ENCODE measurements around the gene PPIAL4G. TPM values are rescaled to one million over a fixed set of nuclear protein-coding genes. Genes with fewer than 3 reads are reported as not detected.

The PPIAL4G gene
- total RNA-seq, result 0.46 TPM

DNA sequence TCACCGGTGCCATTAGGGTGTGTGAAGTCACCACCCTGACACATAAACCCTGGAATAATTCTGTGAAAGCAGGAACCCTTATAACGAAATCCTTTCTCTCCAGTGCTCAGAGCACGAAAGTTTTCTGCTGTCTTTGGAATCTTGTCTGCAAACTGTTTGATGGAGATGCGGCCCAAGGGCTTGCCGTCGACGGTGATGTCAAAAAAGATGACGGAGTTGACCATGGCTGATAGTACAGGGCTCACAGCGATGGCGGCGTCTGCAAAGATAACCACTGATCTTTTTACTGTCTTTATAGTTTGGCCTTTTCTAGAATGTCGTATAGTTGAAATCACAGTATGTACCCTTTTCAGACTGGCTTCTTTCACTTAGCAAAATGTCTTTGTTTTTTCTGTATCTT is at the start of gene PPIAL4G:
Gene PPIAL4G, minus strand, starts transcription at position 274 of the 400 bp plus-strand sequence. Its CDS starts 50 bp downstream, at position 224.

Small RNA genes within 50 kb of the gene (small RNA-seq; reads per million reads assigned to genes)
- 0.62 reads per million, percentile 62 among the genes with 10 or more reads in this experiment for gene RF00003

Other genes starting within 250 kb of the PPIAL4G start
- 9.9 TPM for gene NBPF14, start 112.7 kb upstream of the PPIAL4G start, total RNA-seq

All from diencephalon (tissue), 1 donor.